NCI-H748 treated with DMSO at 0.1 percent for 48 hours (cell line): ENCODE data around the gene ARR3.
"Not testable (repeated sequence)": the region's sequence is repeated elsewhere in the genome, so short reads cannot be mapped to it uniquely, and the experiment has no call there.

Source experiments
- DNase-seq: peaks from one replicate; lab custom pipeline; 2025; lab: John Stamatoyannopoulos, UW

Gene ARR3

GRCh38 chrX:70280573-70280972, 12.4 kb downstream of the ARR3 start:
- DNase-seq: no peak

- DNase-seq: no peak
These were observed 13.8 kb downstream of the ARR3 start, which contains the start of gene RAB41 for GRCh38 chrX:70281951-70282350. RAB41 (plus strand) TSS chrX:70282172; CDS start chrX:70282218, 46 bp downstream.

GRCh38 chrX:70289168-70289792, 21.1 kb downstream of the ARR3 start:
- no peak for DNase-seq

GRCh38 chrX:70289793-70290770, 21.9 kb downstream of the ARR3 start, which contains the start of the genes KIF4A and PDZD11:
KIF4A (plus strand) TSS chrX:70290104; CDS start chrX:70290459, 355 bp downstream.
PDZD11 (minus strand) TSS chrX:70289927; CDS start chrX:70289341, 586 bp downstream.
- DNase-seq: peak; percentile 65

GRCh38 chrX:70292788-70293187, 24.7 kb downstream of the ARR3 start:
- DNase-seq: no peak

GRCh38 chrX:70293621-70294020, 25.5 kb downstream of the ARR3 start:
- DNase-seq: no peak

GRCh38 chrX:70301716-70302115, 33.6 kb downstream of the ARR3 start:
- DNase-seq: no peak

GRCh38 chrX:70313503-70313902, 45.4 kb downstream of the ARR3 start:
- no peak for DNase-seq

- DNase-seq: no peak
These were observed 54.6 kb downstream of the ARR3 start for GRCh38 chrX:70322784-70323183.

- DNase-seq: not testable (repeated sequence)
These were observed 55.5 kb downstream of the ARR3 start for GRCh38 chrX:70323628-70324027.

- no peak for DNase-seq
These were observed 56.2 kb downstream of the ARR3 start for GRCh38 chrX:70324326-70324725.

GRCh38 chrX:70331161-70331560, 63.0 kb downstream of the ARR3 start:
- no peak for DNase-seq
